Motor neuron (in vitro differentiated cells): ENCODE measurements around the gene ZNF385B. TPM values are rescaled to one million over a fixed set of nuclear protein-coding genes. Genes with fewer than 3 reads are reported as not detected.
A peak's percentile ranks its signal among the peaks of the same experiment; 100 is the strongest.

ENCODE experiments used
- ATAC-seq, 8 experiments: fragments of 200-7000 bp; cut with Tn5 transposase; replicated peaks in 6 of 8; 2 replicates each; pipeline ENCODE4 v1.8.0; 2021; ENCODE audit warnings: mild to moderate bottlenecking in 8 of 8, moderate library complexity in 8 of 8
- H3K27ac ChIP-seq, 2 donors: fragments of 250-450 bp; sonication (Bioruptor Pico); 2 replicates each; pipeline ENCODE4 v1.9.0; 2021; ENCODE audit warnings: antibody characterized with exemption in 2 of 2, mild to moderate bottlenecking in 2 of 2, moderate library complexity in 1 of 2
- H3K4me1 ChIP-seq, 2 donors: fragments of 250-450 bp; sonication (Bioruptor Pico); replicated peaks in 1 of 2; 2 replicates each; pipeline ENCODE4 v1.6.1; 2021; ENCODE audit warnings: antibody characterized with exemption in 2 of 2, mild to moderate bottlenecking in 2 of 2, moderate library complexity in 1 of 2
- H3K4me3 ChIP-seq, 5 donors: fragments of 250-450 bp; sonication (Bioruptor Pico); 2 replicates each; pipeline ENCODE4 v1.9.0; 2021; ENCODE audit warnings: antibody characterized with exemption in 5 of 5, mild to moderate bottlenecking in 5 of 5, moderate library complexity in 4 of 5
- WGBS, 10 experiments: fragments of 450-650 bp; shearing (Covaris generic); methylation state at CpG; one replicate each; pipeline ENCODE4 v1.0.0; 2022; 5-methylcytosine and 5-hydroxymethylcytosine counted together
- in situ Hi-C, 9 experiments: fragments of 400-800 bp; cut with MboI; loops; one replicate each; pipeline ENCODE4 v1.15.0; 2021; ENCODE audit warnings: low sequenced_read_pairs in 9 of 9, low pct_unique_long_range_greater_than_20kb in 2 of 9; ENCODE audit not compliant: unreplicated experiment in 9 of 9
- total RNA-seq, 8 experiments: library from RNA; unstranded; fragments of 300-600 nt; gene quantifications; 2 replicates each; pipeline versions ENCODE4 v1.2.3 to v1.2.4, GENCODE V29; 2022

The ZNF385B gene
- total RNA-seq, 8 experiments from 2014 or later, result 0.14 to 1.6 (median 0.74) TPM; not detected in 2

DNA sequence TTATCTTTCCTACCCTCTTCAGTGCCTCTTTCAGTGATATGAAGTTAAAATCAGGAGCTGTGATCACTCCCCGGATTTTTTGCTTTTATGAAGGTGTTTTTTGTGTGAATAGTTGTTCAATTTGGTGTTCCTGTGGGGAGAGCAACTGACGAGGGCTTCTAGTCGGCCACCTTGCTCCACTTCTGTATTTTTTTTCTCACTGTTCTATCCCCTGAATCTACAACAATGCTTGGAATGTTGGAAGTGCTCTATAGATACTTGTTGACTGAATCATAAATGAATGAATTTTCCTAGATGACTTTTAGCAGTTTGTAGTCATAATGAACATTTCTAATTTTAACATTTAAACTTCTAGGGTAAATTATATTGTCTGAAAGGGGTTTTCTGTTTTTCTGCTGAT is 247.3 kb downstream of the ZNF385B start:
- Histone ChIP-seq H3K27ac (no peak overlapping the region), H3K4me3 (no peak overlapping the region), H3K4me1 (no peaks in the 10 kb centered on the region)
- ATAC-seq, result peak in 1 of 8 experiments; percentile 37
- in situ Hi-C loops, result no loop called here
- 45 to 100% (median 62%) methylated on average over 1 to 3 of the region's 3 CpGs; no CpG with 5 or more reads in 2 of the 10 experiments for WGBS, 10 experiments

GRCh38 chr2:179613701-179614100 is 247.7 kb downstream of the ZNF385B start:
- ATAC-seq, result peak in 3 of 8 experiments; percentile 93 to 95 (median 94)
- no peak overlapping the region for H3K27ac ChIP-seq
- WGBS, 10 experiments, result 10 to 100% (median 90%) methylated on average over 1 to 2 of the region's 4 CpGs; no CpG with 5 or more reads in 3 of the 10 experiments
- no peaks in the 10 kb centered on the region for H3K4me1 ChIP-seq
- in situ Hi-C loops, result no loop called here
- no peak overlapping the region for H3K4me3 ChIP-seq

- Histone ChIP-seq H3K4me3 (no peak overlapping the region), H3K27ac (no peak overlapping the region), H3K4me1 (no peaks in the 10 kb centered on the region)
- 89 to 100% methylated on average over 1 of the region's 2 CpGs; no CpG with 5 or more reads in 8 of the 10 experiments for WGBS, 10 experiments
- in situ Hi-C loops, result no loop called here
- no peak for ATAC-seq
These were observed 248.1 kb downstream of the ZNF385B start for GRCh38 chr2:179613299-179613651.

GRCh38 chr2:179612591-179613298 is 248.7 kb downstream of the ZNF385B start:
- no peak for ATAC-seq
- Histone ChIP-seq H3K27ac (no peak overlapping the region), H3K4me1 (no peaks in the 10 kb centered on the region), H3K4me3 (no peak overlapping the region)
- in situ Hi-C loops, result no loop called here
- WGBS, 10 experiments, result 50 to 100% (median 90%) methylated on average over 1 to 4 of the region's 7 CpGs; no CpG with 5 or more reads in 2 of the 10 experiments

GRCh38 chr2:179612108-179612507 is 249.3 kb downstream of the ZNF385B start:
- WGBS, 10 experiments, result 20 to 89% (median 41%) methylated on average over 1 of the region's 1 CpG; no CpG with 5 or more reads in 2 of the 10 experiments
- H3K4me3 ChIP-seq, result no peak overlapping the region
- in situ Hi-C loops, result no loop called here
- no peaks in the 10 kb centered on the region for H3K4me1 ChIP-seq
- peak in 1 of 8 experiments; percentile 53 for ATAC-seq
- H3K27ac ChIP-seq, result no peak overlapping the region

DNA sequence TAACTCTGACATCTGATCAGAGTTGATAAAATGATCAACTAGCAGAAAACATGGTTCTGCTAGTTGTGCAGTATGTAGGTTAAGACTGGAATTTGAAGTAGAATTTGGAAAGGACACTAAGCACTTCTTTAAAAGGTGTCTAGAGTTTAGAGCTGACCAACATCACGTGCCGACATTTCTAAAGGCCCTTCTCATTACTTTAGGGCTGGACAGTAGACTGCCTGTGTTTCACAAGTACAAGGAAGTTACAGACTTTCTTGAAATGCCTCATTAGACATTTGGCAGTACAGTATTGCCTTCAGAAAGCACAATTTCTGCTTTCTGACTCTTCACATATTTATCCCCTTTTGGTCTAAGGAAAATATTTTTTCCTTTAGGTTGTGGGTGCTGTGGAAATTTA is 255.3 kb downstream of the ZNF385B start:
- Histone ChIP-seq H3K27ac (no peak overlapping the region), H3K4me3 (no peak overlapping the region), H3K4me1 (no peaks in the 10 kb centered on the region)
- WGBS, 10 experiments, result 6 to 100% (median 84%) methylated on average over 2 of the region's 2 CpGs; no CpG with 5 or more reads in 2 of the 10 experiments
- in situ Hi-C loops, result no loop called here
- no peak for ATAC-seq

DNA sequence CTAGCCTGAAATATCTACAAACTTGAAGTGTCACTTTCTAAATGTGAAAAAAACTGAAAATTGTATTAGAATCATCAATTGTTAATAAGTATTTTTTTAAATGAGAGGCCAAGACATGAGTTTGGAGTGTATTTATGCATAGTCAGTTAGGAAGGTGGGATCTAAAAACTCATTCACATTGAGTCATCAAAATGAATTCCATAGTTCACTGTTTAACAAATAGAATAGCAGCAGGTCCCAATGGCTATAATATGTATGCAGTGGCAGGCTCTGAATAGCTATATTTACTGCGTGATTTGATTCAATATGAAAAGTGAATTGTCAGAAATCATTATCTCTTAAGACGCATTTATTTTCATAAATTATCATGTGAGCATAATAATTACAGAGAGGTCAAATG is 256.1 kb downstream of the ZNF385B start:
- ATAC-seq, result no peak
- Histone ChIP-seq H3K27ac (no peak overlapping the region), H3K4me3 (no peak overlapping the region), H3K4me1 (no peaks in the 10 kb centered on the region)
- WGBS, 10 experiments, result 0 to 100% (median 25%) methylated on average over 1 to 2 of the region's 2 CpGs; no CpG with 5 or more reads in 4 of the 10 experiments
- in situ Hi-C loops, result no loop called here

DNA sequence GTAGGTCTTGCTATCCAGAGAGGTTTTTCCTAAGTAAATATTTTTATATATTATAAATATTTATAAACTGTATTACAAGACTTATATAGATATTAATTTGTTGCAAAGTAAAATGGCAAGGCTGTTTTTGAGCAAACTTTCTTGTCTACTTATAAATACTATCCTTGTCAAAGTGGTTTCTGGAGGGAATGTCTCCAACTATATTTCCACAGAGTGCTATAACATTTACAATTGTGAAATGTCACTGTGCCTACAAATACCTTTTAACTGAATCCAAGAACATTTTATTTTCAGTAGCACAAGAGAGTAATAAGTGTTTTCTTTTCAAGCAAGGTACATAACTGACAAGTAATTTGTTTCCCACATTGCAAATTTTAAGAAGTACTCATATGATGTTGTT is 256.8 kb downstream of the ZNF385B start:
- ATAC-seq, result no peak
- Histone ChIP-seq H3K4me1 (no peaks in the 10 kb centered on the region), H3K27ac (no peak overlapping the region), H3K4me3 (no peak overlapping the region)
- in situ Hi-C loops, result no loop called here

- no peak for ATAC-seq
- 88 to 100% (median 95%) methylated on average over 2 to 4 of the region's 4 CpGs for WGBS, 10 experiments
- in situ Hi-C loops, result no loop called here
- Histone ChIP-seq H3K4me3 (no peak overlapping the region), H3K4me1 (no peaks in the 10 kb centered on the region), H3K27ac (no peak overlapping the region)
These were observed 259.0 kb downstream of the ZNF385B start for GRCh38 chr2:179602452-179602851.

DNA sequence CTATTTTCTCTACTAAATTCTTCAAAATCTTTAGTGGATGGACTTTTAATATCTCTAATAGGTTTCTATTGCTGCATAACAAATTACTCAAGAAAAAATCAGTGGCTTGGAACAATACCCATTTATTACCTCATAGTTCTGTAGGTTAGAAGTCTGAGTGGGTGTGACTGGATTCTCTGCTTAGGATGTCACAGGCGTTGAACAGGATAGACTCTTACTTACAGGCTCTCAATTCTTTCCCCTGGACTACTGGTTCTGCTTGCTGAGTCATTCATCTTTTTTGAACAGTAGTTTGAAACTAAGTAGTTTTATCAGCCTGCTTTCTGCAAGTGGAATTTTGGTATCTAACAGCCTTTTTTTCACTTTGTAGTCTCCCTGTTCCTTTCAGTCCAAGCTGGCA is 265.4 kb downstream of the ZNF385B start:
- Histone ChIP-seq H3K4me3 (no peak overlapping the region), H3K27ac (no peak overlapping the region), H3K4me1 (no peaks in the 10 kb centered on the region)
- peak in 2 of 8 experiments; percentile 51 to 71 for ATAC-seq
- in situ Hi-C loops, result loop anchor here in 1 of 9 experiments (10.0 kb wide), 1 partner anchor 171 kb away; no protein-coding TSS in a partner anchor
- WGBS, 10 experiments, result 0 to 100% (median 74%) methylated on average over 1 of the region's 1 CpG; no CpG with 5 or more reads in 4 of the 10 experiments

GRCh38 chr2:179595284-179595683 is 266.1 kb downstream of the ZNF385B start:
- peak in 2 of 8 experiments; percentile 34 to 55 for ATAC-seq
- in situ Hi-C loops, result loop anchor here in 1 of 9 experiments (10.0 kb wide), 1 partner anchor 170 kb away; no protein-coding TSS in a partner anchor
- no peak overlapping the region for H3K27ac ChIP-seq
- H3K4me1 ChIP-seq, result no peaks in the 10 kb centered on the region
- no peak overlapping the region for H3K4me3 ChIP-seq

- WGBS, 10 experiments, result 50 to 100% (median 84%) methylated on average over 1 to 2 of the region's 2 CpGs
- in situ Hi-C loops, result loop anchor here in 1 of 9 experiments (10.0 kb wide), 1 partner anchor 170 kb away; no protein-coding TSS in a partner anchor
- no peak for ATAC-seq
- Histone ChIP-seq H3K4me1 (no peaks in the 10 kb centered on the region), H3K4me3 (no peak overlapping the region), H3K27ac (no peak overlapping the region)
These were observed 266.9 kb downstream of the ZNF385B start for GRCh38 chr2:179594268-179595112.

DNA sequence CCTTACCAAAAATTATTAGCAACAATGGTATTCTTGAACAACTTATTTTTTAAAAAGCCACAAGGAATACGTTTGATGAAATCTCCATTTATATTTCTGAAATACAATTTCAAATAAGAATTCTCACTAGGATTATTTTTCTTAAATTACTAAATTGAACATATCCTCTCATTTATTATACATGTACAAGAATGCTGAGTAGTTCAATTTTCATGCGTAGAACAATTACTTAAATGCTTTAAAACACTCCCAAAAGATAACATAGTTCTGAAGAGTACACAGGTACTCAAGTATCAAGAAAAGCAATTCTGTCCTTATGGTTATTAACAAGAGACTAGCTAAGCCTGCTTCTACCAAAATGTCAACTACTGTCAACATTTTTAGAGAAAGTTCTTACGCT is 268.1 kb downstream of the ZNF385B start:
- Histone ChIP-seq H3K4me1 (peaks cover 0 to 6% of the 10 kb centered on the region in 2 donors), H3K27ac (no peak overlapping the region), H3K4me3 (no peak overlapping the region)
- in situ Hi-C loops, result loop anchor here in 1 of 9 experiments (10.0 kb wide), 1 partner anchor 169 kb away; no protein-coding TSS in a partner anchor
- 45 to 100% (median 91%) methylated on average over 2 to 3 of the region's 3 CpGs for WGBS, 10 experiments
- no peak for ATAC-seq
